Calu3 (cell line): Measurements from ENCODE around the gene KCNJ14. TPM values are rescaled to one million over a fixed set of nuclear protein-coding genes. Genes with fewer than 3 reads are reported as not detected.

Experiments
- BruUV-seq: library from RNA; stranded (reverse); fragments of 400-500 nt; replicated peaks from 2 replicates; lab custom pipeline; 2021; lab: Mats Ljungman, UMichigan
- CTCF ChIA-PET: fragments of 300-600 bp; sonication (Branson Sonifier 250); formaldehyde crosslinking; loops from one replicate; lab custom pipeline; 2022; ENCODE audit warnings: antibody characterized with exemption; lab: Charles Lee
- DNase-seq: peaks from one replicate; pipeline ENCODE4 v3.0.0; 2022
- H3K27ac Mint-ChIP-seq: one replicate; pipeline ENCODE4 v1.8.0; 2022; ENCODE audit warnings: mixed read lengths; ENCODE audit not compliant: unreplicated experiment
- H3K27me3 Mint-ChIP-seq: one replicate; pipeline ENCODE4 v1.8.0; 2022; ENCODE audit warnings: mixed read lengths; ENCODE audit not compliant: unreplicated experiment
- H3K36me3 Mint-ChIP-seq: one replicate; pipeline ENCODE4 v1.8.0; 2022; ENCODE audit warnings: mild to moderate bottlenecking, moderate library complexity, mixed read lengths; ENCODE audit not compliant: insufficient read depth, unreplicated experiment
- H3K4me1 Mint-ChIP-seq: one replicate; pipeline ENCODE4 v1.8.0; 2022; ENCODE audit warnings: mild to moderate bottlenecking, low read depth, mixed read lengths; ENCODE audit not compliant: unreplicated experiment
- H3K4me3 Mint-ChIP-seq: one replicate; pipeline ENCODE4 v1.8.0; 2022; ENCODE audit warnings: mild to moderate bottlenecking, low read depth, moderate library complexity, mixed read lengths; ENCODE audit not compliant: unreplicated experiment
- H3K9me3 Mint-ChIP-seq: one replicate; pipeline ENCODE4 v1.8.0; 2022; ENCODE audit warnings: low read depth, mixed read lengths; ENCODE audit not compliant: unreplicated experiment
- intact Hi-C: fragments of 100-400 bp; cut with micrococcal nuclease; formaldehyde crosslinking; loops from one replicate; pipeline ENCODE4 v1.10.0; 2022; ENCODE audit not compliant: unreplicated experiment
- total RNA-seq: library from RNA; stranded (reverse); gene quantifications from 2 replicates; pipeline ENCODE4 v1.2.3, GENCODE V29; 2022
- TF ChIP-seq, protein P1 (sequence below): fragments of 200-600 bp; IDR thresholded peaks from one replicate; pipeline ENCODE4 v1.8.0; 2022; ENCODE audit warnings: antibody characterized with exemption; ENCODE audit not compliant: unreplicated experiment

Gene KCNJ14
- total RNA-seq, 1 experiment from 2014 or later = 9.9 TPM

DNA sequence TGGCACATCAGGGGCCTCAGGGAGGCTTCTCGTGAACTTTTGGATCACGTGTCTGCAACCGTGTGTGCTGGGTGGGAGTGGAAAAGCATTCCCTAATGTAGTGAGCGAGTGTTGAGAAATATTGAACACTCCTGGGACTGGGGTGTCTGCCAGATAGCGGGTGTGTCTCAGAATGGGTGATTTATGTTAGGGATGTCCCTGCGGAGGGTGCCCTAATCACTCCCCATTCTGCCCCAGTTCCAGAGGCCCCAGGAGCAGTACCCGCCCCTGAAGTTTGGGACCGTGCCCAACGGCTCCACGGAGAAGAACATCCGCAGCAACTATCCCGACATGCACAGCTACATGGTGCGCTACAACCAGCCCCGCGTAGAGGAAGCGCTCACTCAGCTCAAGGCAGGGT is 33.8 kb upstream of the KCNJ14 start:
- Mint-ChIP-seq H3K4me3 (no peak overlapping the region), H3K9me3 (no peaks in the 10 kb centered on the region), H3K27ac (no peak overlapping the region), H3K36me3 (no peaks in the 10 kb centered on the region), H3K27me3 (peaks cover 13% of the 10 kb centered on the region), H3K4me1 (peaks cover 19% of the 10 kb centered on the region)
- CTCF ChIA-PET = no interaction called here
- TF ChIP-seq, protein P1, sequence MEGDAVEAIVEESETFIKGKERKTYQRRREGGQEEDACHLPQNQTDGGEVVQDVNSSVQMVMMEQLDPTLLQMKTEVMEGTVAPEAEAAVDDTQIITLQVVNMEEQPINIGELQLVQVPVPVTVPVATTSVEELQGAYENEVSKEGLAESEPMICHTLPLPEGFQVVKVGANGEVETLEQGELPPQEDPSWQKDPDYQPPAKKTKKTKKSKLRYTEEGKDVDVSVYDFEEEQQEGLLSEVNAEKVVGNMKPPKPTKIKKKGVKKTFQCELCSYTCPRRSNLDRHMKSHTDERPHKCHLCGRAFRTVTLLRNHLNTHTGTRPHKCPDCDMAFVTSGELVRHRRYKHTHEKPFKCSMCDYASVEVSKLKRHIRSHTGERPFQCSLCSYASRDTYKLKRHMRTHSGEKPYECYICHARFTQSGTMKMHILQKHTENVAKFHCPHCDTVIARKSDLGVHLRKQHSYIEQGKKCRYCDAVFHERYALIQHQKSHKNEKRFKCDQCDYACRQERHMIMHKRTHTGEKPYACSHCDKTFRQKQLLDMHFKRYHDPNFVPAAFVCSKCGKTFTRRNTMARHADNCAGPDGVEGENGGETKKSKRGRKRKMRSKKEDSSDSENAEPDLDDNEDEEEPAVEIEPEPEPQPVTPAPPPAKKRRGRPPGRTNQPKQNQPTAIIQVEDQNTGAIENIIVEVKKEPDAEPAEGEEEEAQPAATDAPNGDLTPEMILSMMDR = no peak
- DNase-seq = no peak
- BruUV-seq = no TSS peak
- intact Hi-C loops = no loop called here

DNA sequence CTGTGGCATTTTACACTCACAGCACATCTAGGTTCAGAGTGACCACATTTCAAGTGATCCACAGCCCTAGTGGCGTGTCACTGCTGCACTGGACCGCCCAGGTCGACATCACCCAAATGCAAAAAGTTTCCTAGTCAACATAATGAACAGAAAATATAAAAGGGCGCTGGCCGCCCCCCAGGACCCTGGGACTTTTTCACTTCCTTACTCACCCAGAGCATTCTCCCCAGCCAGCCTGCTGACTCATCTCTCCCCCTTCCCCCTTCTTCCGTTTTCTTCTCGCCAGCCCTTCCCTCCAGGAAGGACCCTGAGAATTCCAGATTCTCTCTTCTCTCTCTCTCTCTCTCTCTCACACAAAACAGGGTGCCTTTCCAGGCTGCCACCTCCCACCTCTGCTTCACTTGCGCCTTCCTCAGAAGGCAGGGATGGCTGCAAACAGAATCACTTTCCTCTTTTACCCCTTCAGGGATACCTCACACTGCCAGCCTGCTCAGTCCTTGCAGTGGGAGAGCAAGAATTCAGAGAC is 30.6 kb upstream of the KCNJ14 start:
- Mint-ChIP-seq H3K27me3 (no peaks in the 10 kb centered on the region), H3K27ac (peak overlapping the region; percentile 80), H3K4me3 (peak overlapping the region; percentile 45), H3K9me3 (no peaks in the 10 kb centered on the region), H3K36me3 (no peaks in the 10 kb centered on the region), H3K4me1 (peaks cover 19% of the 10 kb centered on the region)
- peak; percentile 67 for DNase-seq
- CTCF ChIA-PET = interaction anchor here (0.8 kb wide), 1 partner anchor 67 kb away, joined by 3 read pairs; no protein-coding TSS in a partner anchor
- intact Hi-C loops = no loop called here
- TF ChIP-seq, protein P1 = no peak
- BruUV-seq = no TSS peak

DNA sequence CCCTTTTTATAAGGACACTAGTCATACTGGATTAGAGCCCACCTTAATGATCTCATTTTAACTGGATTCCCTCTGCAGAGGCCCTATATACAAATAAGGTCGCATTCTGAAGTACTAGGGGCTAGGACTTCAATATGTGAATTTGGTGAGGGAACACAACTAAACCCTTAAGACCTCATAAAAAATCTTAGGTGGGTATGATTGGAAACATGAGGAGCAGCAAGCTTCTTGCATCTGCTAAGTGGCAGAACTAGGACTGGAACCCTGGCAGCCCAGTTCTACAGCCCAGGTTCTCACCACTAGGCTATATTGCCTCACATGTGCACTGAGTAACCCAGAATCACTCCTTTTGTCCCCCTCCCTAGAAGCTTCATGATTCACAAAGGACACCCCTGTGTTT is 26.7 kb upstream of the KCNJ14 start:
- no peak overlapping the region for H3K27ac Mint-ChIP-seq
- no TSS peak for BruUV-seq
- H3K36me3 Mint-ChIP-seq = no peaks in the 10 kb centered on the region
- TF ChIP-seq, protein P1 = no peak
- peaks cover 12% of the 10 kb centered on the region for H3K4me1 Mint-ChIP-seq
- no peak for DNase-seq
- no peaks in the 10 kb centered on the region for H3K9me3 Mint-ChIP-seq
- H3K27me3 Mint-ChIP-seq = no peaks in the 10 kb centered on the region
- no peak overlapping the region for H3K4me3 Mint-ChIP-seq
- intact Hi-C loops = no loop called here
- CTCF ChIA-PET = no interaction called here

DNA sequence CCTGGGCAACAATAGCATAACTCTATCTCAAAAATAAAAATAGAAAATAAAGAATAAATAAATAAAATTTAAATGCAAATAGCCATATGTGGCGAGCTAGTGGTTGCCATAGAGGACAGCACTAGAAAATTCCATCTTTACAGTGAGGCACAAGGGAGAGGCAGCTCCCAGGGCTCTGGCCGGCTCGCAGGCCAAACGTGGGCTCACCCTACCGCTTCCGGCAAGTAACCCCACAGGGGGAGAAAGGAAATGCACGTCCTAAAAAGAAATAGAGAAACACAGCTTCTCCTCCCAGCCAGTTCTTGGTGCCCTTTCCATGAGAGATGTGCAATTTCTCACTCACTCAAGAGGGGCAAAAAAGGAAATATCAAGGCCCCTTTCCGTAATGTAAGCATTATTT is 22.0 kb upstream of the KCNJ14 start:
- Mint-ChIP-seq H3K4me3 (no peak overlapping the region), H3K36me3 (no peaks in the 10 kb centered on the region), H3K27me3 (peaks cover 32% of the 10 kb centered on the region), H3K27ac (no peak overlapping the region), H3K4me1 (no peaks in the 10 kb centered on the region), H3K9me3 (no peaks in the 10 kb centered on the region)
- TF ChIP-seq, protein P1 = no peak
- DNase-seq = no peak
- no TSS peak for BruUV-seq
- CTCF ChIA-PET = interaction anchor here (0.7 kb wide), 1 partner anchor 40 kb away, joined by 4 read pairs; the partner anchor contains the start of gene GRIN2D
- intact Hi-C loops = no loop called here
